ENCODE data around the gene PPIP5K1.

DNA sequence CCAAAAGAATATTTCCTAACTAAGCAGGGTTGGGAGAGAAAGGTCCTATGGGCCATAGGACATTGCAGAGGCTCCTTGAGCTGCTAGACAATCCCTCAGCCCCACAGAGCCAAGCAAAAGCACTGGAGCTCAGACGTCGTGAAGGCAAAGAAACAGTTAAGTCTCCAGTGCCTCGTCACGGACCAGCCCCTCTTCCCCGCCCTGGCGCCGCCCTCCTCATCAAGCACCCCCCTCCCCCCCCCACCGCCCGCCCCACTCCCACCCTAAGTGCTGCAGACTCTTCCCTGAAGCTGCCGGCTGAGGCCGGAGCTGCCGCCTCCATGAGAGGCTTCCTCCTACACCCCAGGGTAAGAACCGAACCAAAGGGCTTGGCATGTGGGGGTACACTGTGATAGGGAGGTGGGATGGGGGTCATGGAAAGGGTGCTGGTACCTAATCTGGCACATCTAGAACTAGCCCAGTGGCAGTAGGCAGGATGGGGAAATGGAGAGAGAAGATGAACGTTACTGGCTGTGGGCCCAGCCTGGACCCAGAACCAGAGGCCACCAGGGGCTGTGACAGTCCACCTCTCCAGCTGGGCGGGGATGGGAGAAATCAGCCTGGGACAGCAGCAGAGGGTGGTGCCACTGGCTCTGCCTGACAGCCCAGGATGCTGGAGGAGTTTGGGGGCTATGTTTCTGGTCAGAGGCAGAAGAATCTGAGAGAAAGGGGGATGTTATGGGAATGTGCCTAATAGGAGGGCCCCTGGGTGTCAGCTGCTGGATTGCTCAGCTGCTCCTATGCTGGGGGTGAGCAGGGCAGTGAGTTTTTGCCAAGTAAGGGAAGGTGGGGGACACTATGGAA is 72.4 kb downstream of the PPIP5K1 start, which contains the start of gene MAP1A:
- no peak for TF ChIP-seq POLR2A (IDR thresholded peaks at IDR 0.05; ENCODE audit: low read depth, low read length)
- no peak for TF ChIP-seq POLR2AphosphoS5 (IDR thresholded peaks at IDR 0.05; ENCODE audit: low read depth, low read length)
- TF ChIP-seq TAF1 (IDR thresholded peaks at IDR 0.05; ENCODE audit: borderline replicate concordance, low read depth, low read length) = no peak

Measured in GM12892 (cell line).